ENCODE measurements around the gene LAD1. TPM values are rescaled to one million over a fixed set of nuclear protein-coding genes. Genes with fewer than 3 reads are reported as not detected.

LAD1 gene
- polyA plus RNA-seq, 1 of the 3 experiments (the other 2 are of a cell fraction) = not detected

DNA sequence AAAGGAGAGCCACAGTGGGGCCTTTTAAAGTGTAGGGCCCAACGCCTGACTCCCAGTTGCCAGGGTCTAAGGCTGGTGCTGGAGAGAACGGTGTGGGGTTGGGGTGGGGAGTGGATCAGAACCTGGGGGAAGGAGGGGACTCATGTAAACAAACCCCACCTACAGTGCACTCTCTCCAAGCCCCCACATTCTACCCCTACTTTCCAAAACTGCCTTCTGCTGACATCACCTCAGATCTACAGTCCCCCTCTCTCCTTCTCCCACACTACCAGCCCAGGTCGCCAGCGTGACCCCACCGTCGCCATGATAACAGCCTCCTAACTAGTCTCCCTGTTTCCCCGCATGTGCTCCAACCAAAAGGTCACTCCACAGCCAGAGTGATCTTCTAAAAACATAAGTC is 48.2 kb downstream of the LAD1 start (continued):
- TF ChIP-seq, protein P1, sequence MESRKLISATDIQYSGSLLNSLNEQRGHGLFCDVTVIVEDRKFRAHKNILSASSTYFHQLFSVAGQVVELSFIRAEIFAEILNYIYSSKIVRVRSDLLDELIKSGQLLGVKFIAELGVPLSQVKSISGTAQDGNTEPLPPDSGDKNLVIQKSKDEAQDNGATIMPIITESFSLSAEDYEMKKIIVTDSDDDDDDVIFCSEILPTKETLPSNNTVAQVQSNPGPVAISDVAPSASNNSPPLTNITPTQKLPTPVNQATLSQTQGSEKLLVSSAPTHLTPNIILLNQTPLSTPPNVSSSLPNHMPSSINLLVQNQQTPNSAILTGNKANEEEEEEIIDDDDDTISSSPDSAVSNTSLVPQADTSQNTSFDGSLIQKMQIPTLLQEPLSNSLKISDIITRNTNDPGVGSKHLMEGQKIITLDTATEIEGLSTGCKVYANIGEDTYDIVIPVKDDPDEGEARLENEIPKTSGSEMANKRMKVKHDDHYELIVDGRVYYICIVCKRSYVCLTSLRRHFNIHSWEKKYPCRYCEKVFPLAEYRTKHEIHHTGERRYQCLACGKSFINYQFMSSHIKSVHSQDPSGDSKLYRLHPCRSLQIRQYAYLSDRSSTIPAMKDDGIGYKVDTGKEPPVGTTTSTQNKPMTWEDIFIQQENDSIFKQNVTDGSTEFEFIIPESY (IDR thresholded peaks at IDR 0.05; ENCODE audit: borderline replicate concordance, low read depth) = no peak
- no peak for TF ChIP-seq JUND (IDR thresholded peaks at IDR 0.05)
- TF ChIP-seq RCOR1 (IDR thresholded peaks at IDR 0.05; ENCODE audit: low read length) = no peak

DNA sequence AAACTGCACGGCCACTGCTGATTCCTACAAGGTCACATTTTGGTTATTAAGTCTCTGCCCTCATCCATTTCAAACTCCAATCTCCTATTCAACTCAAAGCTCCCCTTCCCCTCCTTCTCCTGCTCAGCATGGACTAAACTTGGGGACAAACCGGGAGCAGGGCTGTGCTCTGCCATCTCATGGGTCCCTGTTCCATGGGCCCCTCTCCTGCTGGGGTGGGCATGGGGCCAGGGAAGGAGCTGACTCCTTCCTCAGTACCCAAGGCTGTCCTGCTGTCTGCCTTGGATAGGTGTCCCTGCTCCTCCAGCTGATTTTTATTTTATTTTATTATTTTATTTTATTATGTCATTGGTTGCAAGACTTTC is 48.8 kb downstream of the LAD1 start:
- Histone ChIP-seq H3K9me2 (no peaks in the 10 kb centered on the region), H3K9ac (no peak overlapping the region), H3K4me3 (ENCODE audit: low read depth in 2 of 2, low read length in 1 of 2) (no peak overlapping the region), H3K27me3 (ENCODE audit: insufficient read depth) (no peaks in the 10 kb centered on the region; the same call in 1 of the 2 replicates), H3K36me3 (replicated peaks in 1 of 2; ENCODE audit: control insufficient read depth in 1 of 2, insufficient read depth in 2 of 2, low read length in 1 of 2) (no peaks in the 10 kb centered on the region), H2AFZ (ENCODE audit: low read depth) (no peak overlapping the region), H3K79me2 (ENCODE audit: insufficient read depth) (no peaks in the 10 kb centered on the region), H3K4me1 (ENCODE audit: control insufficient read depth in 1 of 2, insufficient read depth in 2 of 2, low read depth in 1 of 2, low read length in 1 of 2) (peaks cover 0 to 7% of the 10 kb centered on the region in 2 experiments; a peak in 2 of 4 replicates), H3K4me2 (no peak overlapping the region), H3K9me3 (no peaks in the 10 kb centered on the region), H3K27ac (ENCODE audit: low read depth in 2 of 2, low read length in 1 of 2) (no peak overlapping the region), H4K20me1 (ENCODE audit: insufficient read depth) (no peaks in the 10 kb centered on the region), H3F3A (replicated peaks; ENCODE audit: insufficient read depth) (no peaks in the 10 kb centered on the region)
- POLR2A ChIA-PET = no interaction called here
- CTCF ChIA-PET = interaction anchor here (5.9 to 7.7 kb wide), 3 partner anchors 10 to 98 kb away, joined by 103 to 143 read pairs (median 126); no protein-coding TSS in a partner anchor
- TF ChIP-seq TEAD4 (IDR thresholded peaks at IDR 0.05; ENCODE audit: borderline replicate concordance, insufficient read depth) = no peak
- no peak for TF ChIP-seq NFIC (IDR thresholded peaks at IDR 0.05; ENCODE audit: borderline replicate concordance)
- TF ChIP-seq RXRA (IDR thresholded peaks at IDR 0.05; ENCODE audit: borderline replicate concordance, low read depth) = no peak
- TF ChIP-seq GABPA (IDR thresholded peaks at IDR 0.05; ENCODE audit: low read depth) = no peak
- TF ChIP-seq SMC3 (IDR thresholded peaks at IDR 0.05; ENCODE audit: low read depth, low read length) = no peak
- no peak for TF ChIP-seq MXI1 (IDR thresholded peaks at IDR 0.05; ENCODE audit: low read depth, low read length)
- TF ChIP-seq FOXJ3 (CRISPR knock-in tag; IDR thresholded peaks at IDR 0.05) = no peak
- WGBS (ENCODE audit: low lambda C conversion rate) = 46% methylated on average over 2 of the region's 2 CpGs
- no peak for DNase-seq

- no peak for TF ChIP-seq SIN3A (IDR thresholded peaks at IDR 0.05; ENCODE audit: borderline replicate concordance, low read depth, low read length)
Measured at GRCh38 chr1:201349092-201349491, 50.0 kb downstream of the LAD1 start.

More at GRCh38 chr1:201349092-201349491, 50.0 kb downstream of the LAD1 start:
- H3F3A ChIP-seq (replicated peaks; ENCODE audit: insufficient read depth) = no peaks in the 10 kb centered on the region
- no peaks in the 10 kb centered on the region for H3K9me2 ChIP-seq
- no peaks in the 10 kb centered on the region for H3K79me2 ChIP-seq (ENCODE audit: insufficient read depth)
- H3K27ac ChIP-seq (ENCODE audit: low read depth in 2 of 2, low read length in 1 of 2) = no peak overlapping the region
- H3K9me3 ChIP-seq = no peaks in the 10 kb centered on the region
- no peaks in the 10 kb centered on the region for H3K27me3 ChIP-seq (ENCODE audit: insufficient read depth)
- no peaks in the 10 kb centered on the region for H4K20me1 ChIP-seq (ENCODE audit: insufficient read depth)
- no peak overlapping the region for H3K9ac ChIP-seq
- H2AFZ ChIP-seq (ENCODE audit: low read depth) = no peak overlapping the region
- no peak overlapping the region for H3K4me2 ChIP-seq
- H3K4me3 ChIP-seq (ENCODE audit: low read depth in 2 of 2, low read length in 1 of 2) = no peak overlapping the region
- CTCF ChIA-PET = interaction anchor here (0.8 to 7.7 kb wide), 15 partner anchors 11 to 123 kb away, joined by 3 to 143 read pairs (median 5); no protein-coding TSS in a partner anchor
- peaks cover 0 to 7% of the 10 kb centered on the region in 2 experiments; a peak in 2 of 4 replicates for H3K4me1 ChIP-seq (ENCODE audit: control insufficient read depth in 1 of 2, insufficient read depth in 2 of 2, low read depth in 1 of 2, low read length in 1 of 2)
- 81% methylated on average over 4 of the region's 4 CpGs for WGBS (ENCODE audit: low lambda C conversion rate)
- no peak for DNase-seq
- no peaks in the 10 kb centered on the region for H3K36me3 ChIP-seq (replicated peaks in 1 of 2; ENCODE audit: control insufficient read depth in 1 of 2, insufficient read depth in 2 of 2, low read length in 1 of 2)
- POLR2A ChIA-PET = no interaction called here

All from SK-N-SH (cell line).